UCSD-AML1 (cell line): ENCODE data around the gene SYT2.

ENCODE experiments used
- DNase-seq: peaks from one replicate; lab custom pipeline; 2025; ENCODE audit not compliant: unreplicated experiment; lab: John Stamatoyannopoulos, UW

The SYT2 gene

DNA sequence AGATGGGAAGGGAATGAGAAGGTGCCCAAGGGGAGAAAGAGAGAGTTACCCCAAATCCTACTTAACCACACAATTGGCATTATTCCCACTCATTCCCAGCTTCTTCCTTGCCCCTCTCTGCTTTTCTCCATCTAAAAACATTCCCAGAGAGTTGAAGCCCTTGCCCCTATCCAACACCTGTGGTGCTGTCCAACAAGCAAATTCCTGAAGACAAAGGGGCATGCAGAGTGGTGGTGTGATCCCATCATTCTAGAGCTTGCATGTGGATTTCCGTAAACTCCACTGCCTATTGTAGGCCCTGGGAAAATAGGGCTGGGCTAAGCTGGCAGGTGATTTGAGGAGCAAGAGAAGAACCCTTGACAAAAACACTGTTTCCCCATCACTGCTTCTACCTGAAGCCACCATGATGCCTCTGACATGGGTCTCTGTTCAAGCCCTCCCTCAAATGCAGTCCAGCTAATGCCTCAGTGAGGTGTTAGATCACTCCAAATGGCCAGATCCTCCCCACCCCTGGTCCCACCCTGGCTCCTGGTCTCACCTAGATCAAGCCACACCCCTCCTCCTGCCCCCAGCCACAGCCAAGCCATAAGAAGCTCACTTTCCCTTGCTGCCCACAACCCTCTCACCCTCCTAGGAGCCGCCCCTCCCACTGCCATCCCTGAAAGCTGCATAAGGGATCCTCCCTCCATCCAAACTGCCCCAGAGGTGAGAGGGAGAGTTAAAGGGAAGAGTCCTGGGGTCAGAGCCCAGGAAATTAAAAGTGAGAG lies 29.5 kb downstream of the SYT2 start:
- no peak for DNase-seq

DNA sequence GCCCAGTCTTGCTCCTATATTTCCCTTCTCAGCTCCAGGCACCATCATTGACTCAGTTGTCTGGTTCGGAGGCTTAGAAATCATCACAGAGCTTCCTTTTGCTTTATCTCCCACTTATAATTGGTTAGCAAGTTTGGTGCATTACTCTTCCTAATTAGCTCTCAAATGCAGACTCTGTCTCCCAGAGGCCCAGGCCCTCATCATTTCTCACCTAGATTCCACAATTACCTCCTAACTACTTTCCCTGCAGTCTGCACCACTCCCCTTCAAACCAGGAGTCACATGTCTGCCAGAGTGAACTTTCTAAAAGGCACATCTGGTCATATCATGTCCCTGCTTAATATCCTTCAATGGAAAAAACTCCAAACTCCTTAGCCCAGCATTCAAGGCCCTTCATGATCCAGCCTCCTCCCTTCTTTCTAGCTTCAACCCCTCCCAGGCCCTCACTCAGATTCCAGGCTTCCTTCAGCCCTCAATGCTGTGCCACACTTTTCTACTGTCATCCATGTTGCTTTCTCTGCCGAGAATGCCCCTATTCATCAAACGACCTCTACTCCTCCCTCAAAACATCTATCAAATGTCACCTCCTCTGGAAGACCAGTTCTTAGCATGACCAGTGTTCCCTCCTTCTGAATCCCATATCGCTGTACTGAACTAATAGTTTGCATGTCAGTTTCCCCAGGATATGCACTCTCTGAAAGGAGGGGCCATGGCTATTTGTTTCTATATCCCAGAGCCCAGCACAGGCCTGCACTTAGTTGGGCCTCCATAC lies 30.7 kb downstream of the SYT2 start:
- DNase-seq, result no peak

DNA sequence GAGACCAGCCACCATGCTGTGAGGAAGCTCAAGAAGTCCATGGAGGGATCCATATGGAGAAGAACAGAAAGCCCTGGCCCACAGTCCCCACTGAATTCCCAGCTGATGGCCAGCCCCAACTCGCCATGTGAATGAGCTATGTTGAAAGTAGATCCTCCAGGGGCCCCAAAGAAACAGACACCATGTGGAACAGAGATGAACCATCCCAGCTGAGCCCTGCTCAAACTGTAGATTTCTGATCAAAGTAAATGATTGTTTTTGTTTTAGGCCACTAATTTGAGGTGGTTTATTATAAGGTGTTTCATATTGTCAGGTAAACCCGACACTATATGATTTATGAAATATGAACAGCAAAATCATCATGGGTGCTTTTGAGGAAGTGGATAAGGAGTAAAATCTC lies 32.8 kb downstream of the SYT2 start:
- no peak for DNase-seq

DNA sequence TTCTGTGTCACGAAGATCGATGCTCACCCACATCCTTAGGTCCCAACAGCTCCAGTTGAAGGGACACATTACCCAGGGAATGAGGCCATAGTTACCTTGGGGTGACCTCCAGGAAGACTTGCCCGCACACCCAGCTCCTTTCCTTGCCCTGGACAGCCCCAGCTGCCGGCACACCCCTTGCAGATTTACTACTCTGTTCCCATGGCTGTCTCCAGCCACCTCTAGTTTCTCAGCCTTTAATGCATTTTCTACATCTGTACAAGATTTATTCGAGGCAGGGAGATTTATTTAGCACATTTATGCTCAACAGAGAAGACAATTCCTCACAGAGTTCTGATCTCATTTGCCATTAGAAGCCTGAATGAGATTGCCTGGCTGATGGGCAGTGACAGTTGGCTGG lies 36.7 kb downstream of the SYT2 start:
- no peak for DNase-seq

DNA sequence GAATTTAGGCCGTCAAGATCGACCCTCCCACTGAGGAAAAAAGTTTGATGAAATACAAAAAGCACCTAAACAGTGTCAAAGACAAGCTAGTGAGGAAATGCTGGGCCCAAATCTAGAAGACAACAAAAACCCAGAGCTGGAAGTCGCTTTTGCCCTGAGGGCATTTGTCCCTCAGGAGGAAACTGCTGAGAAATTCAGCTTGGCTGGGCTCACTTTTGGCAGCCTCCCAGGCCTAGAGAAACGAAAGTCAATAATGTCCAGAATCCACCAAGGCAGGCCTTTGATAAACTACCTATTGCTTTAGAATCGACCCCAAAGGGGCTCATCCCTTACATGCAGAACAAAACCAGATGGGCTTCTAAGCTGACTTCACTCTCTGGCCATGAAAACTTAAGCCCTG lies 38.9 kb downstream of the SYT2 start:
- no peak for DNase-seq

DNA sequence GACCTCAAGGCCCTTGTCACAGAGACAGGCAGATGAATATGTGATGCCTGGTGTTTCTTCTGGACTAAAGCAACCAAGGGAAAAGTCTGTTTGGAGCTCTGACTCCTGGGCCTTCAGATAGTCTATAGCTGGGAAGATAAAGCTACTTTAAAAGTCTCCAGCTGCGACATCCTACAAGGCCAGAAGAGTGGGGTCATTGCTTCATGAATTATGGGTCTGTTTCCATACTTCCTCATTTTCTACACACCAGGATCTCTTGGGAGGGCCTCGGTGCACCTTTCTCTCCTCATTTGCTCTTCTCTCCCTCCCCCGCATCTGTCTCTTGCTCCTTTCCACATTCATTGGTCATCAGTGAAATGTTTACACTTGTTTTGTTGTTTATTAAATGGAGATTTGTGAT lies 44.8 kb downstream of the SYT2 start:
- no peak for DNase-seq

DNA sequence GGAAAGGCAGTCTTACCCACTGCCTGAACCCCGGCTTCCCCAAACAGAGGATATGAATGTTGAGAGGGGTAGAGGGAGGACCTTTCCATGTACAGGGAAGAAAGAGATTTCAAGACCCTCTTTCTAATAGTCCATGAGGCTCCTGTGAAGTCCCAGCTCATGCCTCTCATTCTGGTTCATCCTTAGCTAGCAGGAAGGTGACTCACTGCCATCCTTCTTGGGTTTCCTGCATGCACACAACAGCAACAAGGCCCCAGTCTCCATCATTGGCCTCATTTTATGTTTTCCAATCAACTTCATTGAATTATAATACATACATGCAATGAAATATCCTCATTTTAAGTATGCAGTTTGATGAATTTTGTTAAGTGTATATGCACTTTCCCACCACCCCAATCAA lies 46.2 kb downstream of the SYT2 start:
- no peak for DNase-seq

DNA sequence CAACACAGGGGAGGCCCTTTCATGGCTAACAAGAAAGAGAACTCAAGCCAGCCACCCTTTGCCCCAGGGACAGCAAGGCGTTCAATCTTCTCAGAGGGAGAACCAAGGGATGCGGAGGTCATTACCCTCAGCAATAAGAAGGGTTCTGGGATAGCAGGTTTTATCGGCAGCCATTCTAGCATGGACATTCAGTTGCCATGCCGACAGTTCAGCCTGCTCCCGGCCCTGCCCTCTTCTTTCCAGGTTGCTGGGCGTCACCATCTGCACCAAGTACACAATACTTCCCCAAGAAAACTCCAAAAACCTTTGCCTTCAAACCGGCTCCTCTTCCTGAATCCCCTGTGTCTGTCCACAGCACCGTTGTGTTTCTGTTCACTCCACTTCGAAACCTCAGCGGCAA lies 47.1 kb downstream of the SYT2 start:
- no peak for DNase-seq

DNA sequence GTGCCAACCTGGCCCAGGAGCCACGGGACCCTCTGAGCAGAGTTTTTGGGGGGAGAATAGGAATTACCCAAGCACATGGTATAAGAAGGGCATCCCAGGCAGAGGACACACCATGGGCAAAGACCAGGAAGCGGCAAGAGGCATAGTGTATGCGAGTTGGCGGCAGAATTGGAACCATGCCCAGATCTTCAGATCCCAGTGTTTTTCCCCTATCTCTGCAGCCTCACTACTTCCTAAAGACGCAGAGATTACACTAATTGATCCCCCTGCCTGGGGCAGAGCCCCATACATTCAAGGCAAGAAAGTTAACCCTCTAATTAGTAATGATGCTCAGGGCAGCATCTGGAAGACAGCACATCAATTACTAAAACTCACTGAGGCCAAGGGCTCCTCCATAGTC lies 48.2 kb downstream of the SYT2 start:
- DNase-seq, result no peak

DNA sequence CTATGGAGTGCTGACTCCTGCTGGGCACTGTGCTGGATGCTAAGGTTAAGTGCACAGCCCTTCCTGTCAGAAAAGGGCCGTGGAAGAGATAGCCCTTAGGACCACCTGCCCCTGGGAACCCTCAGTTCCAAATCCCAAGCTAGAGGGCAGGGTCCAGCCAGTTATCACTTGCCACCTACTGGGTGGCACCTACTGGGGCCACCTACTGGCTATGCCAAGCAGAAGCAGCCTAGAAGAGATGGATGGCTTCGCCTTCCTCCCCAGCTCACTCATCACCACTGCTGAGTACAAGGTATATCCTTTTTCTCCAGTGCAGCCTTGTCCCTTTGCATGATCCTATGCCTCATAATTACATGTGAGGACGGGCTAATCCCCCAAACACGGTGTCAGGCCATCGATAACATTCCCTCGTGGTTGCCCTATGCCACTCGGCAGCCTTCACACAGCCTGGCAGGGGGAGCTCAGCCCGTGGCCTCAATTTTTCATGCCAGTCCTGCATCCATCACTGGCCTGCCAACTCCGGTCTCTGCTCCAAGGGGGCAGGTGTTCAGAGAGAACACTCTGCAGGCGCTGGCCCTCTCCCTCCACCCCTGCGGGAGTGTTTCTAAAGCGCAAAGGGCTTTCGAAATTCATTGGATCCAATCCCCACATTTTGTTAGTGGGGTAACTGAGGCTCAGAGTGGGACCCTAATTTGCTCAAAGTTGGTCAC lies 49.0 kb downstream of the SYT2 start:
- DNase-seq, result no peak

DNA sequence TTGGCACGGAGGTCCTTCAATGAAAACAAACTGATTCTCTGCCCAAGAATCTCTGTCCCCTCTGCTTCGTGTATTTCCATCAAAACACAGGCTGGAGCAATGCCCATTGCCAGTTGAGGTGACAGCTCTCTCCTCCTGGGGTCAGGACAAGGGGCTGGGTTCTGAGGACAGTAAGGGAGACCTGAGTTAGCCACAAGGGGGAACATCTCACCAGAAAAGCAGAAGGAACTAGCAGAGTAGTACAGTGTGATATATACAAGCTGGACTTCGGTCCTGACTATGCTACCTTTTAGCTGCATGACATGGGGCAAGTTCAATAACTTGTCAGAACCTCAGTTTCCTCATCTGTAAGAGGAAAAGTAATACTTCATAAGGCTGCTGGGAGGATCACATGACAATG lies 50.3 kb downstream of the SYT2 start:
- DNase-seq, result no peak

DNA sequence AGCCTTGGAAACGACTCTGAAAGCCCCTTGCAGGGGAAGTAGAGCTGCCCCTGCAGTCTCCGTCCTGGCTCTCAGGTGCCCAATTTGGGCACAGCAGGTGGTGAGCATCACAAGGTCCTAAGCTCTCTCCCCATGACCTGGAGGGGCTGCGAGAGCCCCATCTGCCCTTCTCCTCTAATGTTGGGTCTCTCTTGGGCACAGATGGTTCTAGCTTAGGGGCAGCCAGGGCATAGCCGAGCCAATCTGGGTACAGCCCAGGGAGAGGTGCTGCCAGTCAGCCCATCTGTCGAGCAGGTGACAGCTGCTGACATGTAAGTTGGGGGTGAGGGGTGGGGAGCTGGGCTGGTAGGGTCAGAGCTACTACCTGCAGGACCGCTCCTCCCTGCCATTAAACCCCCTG lies 50.7 kb downstream of the SYT2 start:
- no peak for DNase-seq

DNA sequence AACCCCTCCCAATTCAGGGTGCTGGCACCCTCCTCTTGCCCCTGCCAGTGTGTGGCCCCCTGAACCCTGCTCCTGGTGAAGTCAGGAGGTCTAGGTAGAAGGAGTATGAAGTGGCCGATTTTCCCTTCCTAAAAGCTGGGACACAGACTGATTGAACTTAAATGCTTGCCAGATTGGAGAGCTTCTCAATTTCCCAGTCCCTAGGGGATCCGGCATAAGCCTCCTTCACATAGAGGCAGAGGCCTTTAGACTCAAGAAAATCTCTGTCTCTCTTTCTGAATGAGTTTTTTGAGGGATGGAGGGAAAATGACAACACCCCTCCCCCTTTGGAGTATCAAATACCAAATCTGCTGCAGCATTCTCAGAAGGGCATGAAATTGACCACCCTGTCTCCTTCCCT lies 51.5 kb downstream of the SYT2 start:
- no peak for DNase-seq

DNA sequence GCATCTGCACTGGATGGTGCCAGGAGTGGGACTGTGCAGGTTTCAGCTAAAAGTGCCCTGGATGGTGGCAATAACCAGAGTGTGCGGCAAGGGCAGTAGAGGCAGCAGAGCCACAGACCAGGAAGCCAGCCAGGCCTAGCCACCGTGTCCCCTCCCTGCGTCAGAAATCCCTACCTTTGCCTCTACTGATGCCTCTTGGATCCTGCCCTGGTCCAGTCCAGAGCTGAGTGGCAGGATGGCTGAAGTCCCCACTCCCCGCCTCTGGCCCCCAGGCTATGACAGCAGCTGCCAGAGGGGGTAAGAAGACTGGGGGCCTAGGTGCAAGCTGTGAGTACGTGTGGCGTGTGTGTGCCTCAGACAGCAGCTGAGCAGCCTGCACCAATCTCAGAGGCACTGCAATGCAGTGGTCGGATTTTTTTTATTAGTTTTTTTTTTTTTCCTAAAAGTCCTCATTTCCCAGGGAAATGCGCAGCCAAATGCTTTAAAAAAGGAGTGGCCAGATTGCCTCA lies 51.9 kb downstream of the SYT2 start:
- DNase-seq, result no peak

DNA sequence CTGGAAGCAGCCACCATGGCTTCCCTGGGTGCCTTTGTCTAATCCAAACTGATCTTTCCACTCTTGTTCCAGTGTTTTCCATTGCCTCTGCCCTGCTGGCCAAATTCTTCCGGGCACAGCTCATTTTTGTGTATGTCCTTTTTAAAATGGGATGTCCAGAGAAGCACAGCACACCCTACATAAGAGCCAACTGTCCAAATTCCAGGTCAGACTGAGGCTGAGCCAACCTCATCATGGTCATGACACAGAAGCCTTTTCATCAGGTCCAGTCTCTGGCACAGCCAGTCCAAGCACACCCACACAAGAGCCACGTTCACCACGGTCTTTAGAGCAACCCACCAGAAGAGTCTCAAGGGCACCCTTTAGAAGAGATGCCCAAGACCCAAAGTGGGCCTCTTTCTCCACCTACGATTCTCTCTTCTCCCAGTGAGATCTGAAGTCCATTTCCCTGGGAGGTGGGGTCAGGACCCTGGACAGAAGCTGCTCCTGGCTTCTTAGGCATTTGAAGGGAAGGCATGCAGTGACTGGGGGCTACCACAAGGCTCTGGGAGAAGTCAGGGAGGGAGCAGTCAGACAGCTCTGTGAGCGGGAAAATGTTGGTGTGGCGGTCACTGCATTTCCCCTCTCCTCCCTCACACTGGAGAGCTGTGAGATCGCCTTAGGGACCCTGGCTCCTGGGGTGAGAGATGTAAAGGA lies 53.2 kb downstream of the SYT2 start:
- DNase-seq, result no peak

DNA sequence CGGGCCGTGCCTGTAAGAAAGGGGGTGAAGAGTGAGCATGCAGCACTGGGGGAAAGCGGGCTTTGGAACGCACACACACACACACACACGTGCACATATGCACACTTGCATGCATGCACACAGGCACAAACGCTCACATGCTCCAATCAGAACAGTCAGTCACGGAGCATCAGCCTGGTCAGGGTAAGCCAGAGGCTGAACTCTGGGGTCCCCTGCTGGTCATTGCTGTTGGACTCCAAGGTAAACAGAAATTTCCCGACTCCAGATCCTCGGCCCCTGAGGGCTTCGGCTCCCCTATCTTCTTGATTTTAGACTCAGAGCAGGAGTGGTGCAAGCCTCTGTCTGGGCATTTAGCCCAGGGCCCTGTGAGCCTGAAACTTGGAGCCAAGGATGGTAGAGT lies 54.2 kb downstream of the SYT2 start:
- DNase-seq, result no peak

DNA sequence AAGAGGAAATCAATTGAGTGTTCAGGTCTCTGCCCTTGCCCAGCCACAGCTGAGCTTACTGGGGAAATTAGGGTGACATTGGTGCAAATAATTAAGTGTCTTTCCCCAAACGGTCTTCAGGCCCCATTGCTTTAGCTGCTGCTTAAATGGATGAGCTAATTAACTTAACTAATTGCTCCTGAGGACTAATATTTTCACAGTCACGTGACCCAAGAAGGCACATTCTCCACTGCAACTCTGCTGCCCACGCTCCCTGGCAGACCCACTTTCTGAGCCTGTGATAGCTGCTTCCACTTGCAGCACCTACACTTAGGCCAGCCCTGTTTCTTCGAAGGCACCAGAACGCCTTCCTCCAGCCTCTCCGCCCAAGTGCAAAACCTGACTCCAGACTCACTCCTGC lies 56.2 kb downstream of the SYT2 start:
- DNase-seq, result no peak

DNA sequence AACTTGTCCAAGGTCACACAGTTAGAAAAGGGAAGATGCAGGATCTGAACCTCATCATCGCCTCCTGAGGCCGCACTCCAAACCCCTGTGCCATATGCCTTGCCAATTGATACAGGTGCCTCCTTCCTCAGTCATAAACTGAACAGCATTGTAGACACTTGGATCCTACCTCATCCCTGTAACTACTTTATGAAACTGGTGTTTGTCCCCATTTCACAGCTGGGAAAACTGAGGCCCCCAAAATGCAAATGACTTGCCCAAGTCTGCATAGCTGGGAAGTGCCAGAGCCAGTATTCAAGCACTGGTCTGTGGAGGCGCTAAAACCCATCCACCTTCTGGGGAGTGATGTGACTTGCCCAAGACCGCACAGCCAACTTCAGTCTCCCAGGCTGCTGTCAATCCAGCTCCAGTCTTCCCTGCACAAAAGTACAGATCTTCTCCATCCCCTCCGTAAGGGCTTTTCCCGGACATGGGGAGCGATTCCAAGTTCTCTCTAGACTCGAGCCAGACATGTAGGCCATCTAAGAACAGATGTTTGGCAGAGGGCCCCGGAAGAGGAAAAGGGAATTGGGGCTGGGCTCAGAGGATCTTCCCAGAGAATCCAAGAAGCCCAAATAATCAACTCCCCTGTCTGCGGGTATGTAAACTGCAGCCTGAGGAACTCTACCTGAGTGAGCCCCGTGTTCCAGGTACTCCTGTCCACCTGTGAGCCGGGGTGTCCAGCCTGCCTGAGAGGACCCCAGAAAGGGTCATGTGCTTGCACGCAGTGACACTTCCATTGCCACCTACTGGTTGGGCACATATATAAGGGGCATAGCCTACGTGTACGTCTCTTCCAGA lies 60.5 kb downstream of the SYT2 start:
- no peak for DNase-seq

DNA sequence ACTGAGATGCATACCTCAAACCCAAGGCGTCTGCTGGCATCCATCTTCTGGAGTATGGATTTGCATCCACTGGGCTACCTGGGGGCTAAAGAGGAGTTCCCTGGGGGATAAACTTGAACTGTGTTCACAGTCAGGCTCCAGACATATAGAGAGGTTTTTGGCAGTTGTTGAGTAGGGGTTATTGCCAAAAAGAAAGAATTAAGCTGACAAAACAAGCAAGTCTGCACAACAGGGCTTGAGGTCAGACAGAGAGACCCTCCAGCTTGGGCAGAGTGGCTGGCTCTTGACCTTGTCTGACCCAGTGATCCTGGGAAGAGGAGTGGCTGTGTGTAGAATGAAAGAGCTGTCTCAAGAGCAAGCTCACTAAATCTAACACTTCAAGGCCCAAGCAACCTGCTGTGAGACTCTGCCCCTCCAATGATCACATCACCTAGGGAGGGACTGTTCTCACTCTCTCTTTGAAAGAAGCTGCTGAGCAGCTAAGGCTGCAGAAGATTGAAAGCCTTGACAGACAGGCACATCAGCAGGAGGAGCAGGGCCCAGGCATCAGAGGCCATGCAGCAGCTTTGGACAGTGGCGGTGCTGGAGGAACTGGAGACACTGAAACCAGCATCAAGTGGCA lies 61.5 kb downstream of the SYT2 start:
- DNase-seq, result no peak

DNA sequence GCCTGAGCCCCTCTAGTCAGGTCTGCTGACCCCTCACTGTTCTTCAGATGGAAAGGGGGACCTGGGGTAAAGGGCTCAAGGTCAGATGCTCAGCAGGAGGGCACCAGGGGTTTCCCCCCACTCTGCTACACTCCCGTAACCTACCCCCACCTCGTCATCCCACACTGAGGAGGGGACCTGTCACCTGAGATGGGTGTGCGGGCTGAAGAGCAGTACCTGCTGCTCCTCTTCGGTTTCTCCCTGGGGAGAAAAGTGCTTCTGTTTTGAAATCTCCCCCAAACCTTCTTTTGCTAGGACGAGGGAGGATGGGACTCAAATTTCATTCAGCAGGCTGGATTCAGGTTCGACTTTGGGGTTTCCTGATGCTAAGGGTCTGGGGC lies 65.2 kb downstream of the SYT2 start:
- DNase-seq, result no peak
